Retinal pigment epithelial cell (primary cell): Measurements from ENCODE around the gene CNST.

Experiments used
- DNase-seq: peaks from one replicate; pipeline ENCODE4 v3.0.0-alpha.2; 2010; ENCODE audit warnings: low read depth
- H3K4me3 ChIP-seq: 2 replicates; pipeline ENCODE4 v1.5.1; 2011; ENCODE audit warnings: mild to moderate bottlenecking, low read length, control low read depth, moderate library complexity
- TF ChIP-seq, protein P1 (sequence below): conservative IDR thresholded peaks from 2 replicates; pipeline ENCODE4 v1.5.1; 2011; ENCODE audit warnings: low read depth, low read length, control low read depth, inconsistent platforms

Gene CNST

DNA sequence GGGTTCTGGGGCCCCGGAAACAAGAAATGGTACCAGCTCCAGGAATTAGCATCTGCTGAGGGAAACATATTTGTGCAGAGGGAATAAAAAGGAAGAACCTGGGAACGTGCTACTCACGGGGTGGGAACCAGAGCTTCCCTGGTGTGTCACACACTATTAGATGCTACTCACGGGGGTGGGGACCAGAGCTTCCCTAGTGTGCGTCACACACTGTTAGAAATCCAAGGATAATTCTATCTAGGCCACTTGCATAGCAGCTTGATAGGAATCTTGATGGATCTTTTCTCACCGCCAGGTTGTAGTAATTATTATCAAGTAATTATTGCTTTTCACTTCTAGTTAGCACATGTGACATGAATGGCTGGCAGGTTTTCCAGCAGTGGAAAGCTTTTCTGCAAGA, 103.4 kb downstream of the CNST start:
- no peak for DNase-seq
- TF ChIP-seq, protein P1, sequence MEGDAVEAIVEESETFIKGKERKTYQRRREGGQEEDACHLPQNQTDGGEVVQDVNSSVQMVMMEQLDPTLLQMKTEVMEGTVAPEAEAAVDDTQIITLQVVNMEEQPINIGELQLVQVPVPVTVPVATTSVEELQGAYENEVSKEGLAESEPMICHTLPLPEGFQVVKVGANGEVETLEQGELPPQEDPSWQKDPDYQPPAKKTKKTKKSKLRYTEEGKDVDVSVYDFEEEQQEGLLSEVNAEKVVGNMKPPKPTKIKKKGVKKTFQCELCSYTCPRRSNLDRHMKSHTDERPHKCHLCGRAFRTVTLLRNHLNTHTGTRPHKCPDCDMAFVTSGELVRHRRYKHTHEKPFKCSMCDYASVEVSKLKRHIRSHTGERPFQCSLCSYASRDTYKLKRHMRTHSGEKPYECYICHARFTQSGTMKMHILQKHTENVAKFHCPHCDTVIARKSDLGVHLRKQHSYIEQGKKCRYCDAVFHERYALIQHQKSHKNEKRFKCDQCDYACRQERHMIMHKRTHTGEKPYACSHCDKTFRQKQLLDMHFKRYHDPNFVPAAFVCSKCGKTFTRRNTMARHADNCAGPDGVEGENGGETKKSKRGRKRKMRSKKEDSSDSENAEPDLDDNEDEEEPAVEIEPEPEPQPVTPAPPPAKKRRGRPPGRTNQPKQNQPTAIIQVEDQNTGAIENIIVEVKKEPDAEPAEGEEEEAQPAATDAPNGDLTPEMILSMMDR = no peak
- H3K4me3 ChIP-seq = no peak overlapping the region

DNA sequence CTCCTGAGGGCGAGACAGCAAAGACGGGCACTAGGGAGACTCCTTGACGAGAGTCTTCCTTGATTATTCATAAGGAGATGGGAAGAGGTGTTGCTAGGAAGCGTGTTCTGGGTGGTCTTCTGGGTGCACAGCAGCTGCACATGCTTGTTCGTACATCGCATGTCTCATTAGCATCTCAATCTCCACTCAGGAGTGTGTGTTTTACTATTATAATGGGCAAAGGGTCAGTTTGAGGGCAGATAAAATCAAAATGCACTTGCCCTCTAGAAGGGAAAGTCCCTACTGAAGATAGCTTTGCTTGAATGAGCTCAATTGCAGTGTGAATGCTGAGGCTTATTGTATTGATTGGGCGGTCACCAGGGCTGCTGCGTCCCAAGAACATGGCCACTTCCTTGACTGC, 107.8 kb downstream of the CNST start:
- H3K4me3 ChIP-seq = no peak overlapping the region
- TF ChIP-seq, protein P1 = no peak
- DNase-seq = no peak

DNA sequence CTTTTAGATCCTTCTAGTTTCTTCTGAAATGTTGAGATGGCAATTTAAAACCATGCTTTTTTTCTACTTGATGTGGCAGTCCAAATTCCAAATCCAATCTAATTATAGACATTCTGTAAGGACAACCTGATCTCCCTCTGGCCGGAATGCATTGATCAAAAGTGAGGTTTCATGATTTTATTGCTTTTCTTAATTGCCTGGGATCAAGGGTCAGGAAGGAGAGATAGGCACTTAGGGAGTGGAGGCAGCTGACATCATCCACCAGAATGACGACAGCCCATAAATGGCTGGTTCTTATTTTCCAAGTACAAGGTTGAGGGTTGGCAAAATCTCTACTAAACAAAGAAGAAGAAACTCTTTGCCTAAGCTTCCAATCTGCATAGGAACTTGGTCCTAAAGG, 111.6 kb downstream of the CNST start:
- no peak for DNase-seq
- H3K4me3 ChIP-seq = no peak overlapping the region
- TF ChIP-seq, protein P1 = no peak

DNA sequence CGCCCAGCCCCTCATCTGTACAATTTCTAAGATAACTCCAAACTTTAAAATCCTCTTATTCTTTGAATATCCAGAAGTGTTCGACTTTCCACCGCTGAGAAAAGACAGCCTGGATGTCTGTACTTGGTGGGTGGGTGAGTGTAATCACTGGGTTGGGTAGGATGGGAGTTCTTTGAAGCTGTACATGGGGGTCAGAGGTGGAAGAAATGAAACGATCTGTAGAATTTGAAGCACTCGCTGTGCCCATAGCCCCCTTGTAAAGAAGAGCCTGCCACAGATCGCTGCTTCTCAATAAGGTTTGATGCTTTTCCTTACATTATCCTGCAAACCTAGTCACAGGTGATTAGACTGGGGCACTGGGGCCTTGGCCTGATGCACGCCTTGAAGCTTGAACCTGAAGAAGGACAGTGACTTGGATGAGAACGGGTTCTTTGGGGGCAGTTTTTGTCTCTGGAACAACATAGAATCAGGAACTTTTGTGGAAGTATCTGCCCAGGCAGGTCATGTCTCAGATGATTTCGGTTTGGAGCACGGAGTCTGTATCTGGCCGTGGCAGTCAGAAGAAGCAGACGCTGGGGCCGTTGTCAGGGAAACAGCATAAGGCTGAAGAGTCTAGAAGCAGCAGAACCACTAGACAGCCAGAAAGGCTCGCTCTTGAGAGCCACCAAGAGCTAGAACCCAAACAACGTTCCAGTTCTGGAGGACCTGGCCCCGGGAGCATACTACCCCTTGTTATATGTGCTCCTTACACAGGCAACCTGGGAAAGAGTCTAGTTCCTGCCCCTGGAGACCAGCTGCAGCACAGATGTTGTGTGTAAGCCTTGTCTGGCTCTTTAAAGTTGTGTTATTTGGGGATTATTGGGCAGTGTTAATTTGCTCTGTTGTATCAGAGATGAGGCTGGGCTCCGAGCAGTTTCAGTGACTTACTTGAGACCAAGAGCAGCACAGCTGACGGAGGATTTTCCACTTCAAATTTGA, 112.8 kb downstream of the CNST start:
- H3K4me3 ChIP-seq = no peak overlapping the region
- TF ChIP-seq, protein P1 = no peak
- no peak for DNase-seq

DNA sequence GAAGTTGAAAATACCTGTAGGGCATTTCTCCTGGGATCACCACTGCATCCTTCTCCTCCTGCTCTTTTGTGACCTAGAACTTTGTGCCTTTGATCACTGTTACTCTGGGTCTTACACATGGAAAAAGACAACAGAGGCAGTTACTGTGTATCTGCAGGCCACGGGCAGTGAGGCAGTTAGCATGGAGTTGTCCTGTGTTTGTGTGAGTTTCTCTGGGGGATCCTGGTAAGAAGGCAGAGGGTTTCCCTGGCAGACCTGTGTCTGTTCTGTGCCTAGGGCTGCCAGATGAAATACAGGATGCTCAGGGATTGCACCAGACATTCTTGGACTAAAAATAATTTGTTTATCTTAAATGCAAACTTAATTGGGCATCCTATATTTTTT, 113.5 kb downstream of the CNST start:
- no peak overlapping the region for H3K4me3 ChIP-seq
- TF ChIP-seq, protein P1 = no peak
- DNase-seq = no peak

DNA sequence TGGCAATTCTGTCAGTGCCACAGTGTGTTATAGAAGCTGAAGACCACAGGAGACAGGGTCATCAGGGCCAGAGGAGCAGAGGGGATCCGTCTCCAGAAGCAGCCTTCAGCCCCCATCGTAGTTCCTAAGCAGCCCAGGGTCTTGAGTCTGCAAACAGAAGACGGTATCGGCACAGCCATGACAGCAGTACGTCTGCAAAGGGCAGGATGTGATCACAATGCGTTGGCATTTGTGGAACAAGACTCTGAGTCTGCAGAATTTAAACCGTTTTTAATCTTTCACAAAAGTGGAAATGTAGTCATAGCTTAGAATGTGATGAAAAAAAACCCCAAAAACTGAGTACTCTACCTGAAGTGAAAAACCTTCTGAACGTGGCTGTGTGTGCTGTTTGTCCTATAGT, 113.9 kb downstream of the CNST start:
- no peak overlapping the region for H3K4me3 ChIP-seq
- TF ChIP-seq, protein P1 = no peak
- no peak for DNase-seq

DNA sequence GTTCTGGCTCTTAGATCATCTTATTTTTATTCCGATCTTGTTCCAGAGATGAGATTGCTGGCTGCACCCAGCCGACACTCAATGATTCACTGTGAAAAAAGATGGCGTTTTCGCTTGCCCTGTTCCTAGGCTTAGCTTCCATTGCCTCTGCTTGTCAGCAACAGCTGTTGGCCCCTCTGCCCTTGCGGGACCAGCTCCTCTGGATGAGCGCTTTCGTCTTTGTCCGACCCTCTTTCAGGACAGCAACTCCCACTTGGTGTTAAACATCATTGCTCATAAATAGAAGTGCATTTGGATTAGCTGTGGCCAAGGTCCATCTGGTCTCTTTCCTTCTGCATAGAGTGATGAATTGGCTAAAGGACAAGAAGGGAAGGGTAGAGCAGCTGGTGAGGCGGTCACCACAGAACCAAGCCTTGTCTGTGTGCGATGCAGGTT, 114.5 kb downstream of the CNST start:
- TF ChIP-seq, protein P1 = no peak
- H3K4me3 ChIP-seq = no peak overlapping the region

More for the DNA sequence above, 114.5 kb downstream of the CNST start:
- DNase-seq = no peak
